IPS DF 4.7 (cell line): Measurements from ENCODE around the gene OR8I2.
"Not testable (repeated sequence)": the region's sequence is repeated elsewhere in the genome, so short reads cannot be mapped to it uniquely, and the experiment has no call there.

Experiments used
- DNase-seq: peaks from one replicate; pipeline ENCODE4 v3.0.0-alpha.2; 2013; ENCODE audit warnings: low spot score; ENCODE audit errors: extremely low read depth

Gene OR8I2

GRCh38 chr11:56093008-56093407 lies at the start of gene OR8I2:
Gene OR8I2 (plus strand): TSS chr11:56093308. CDS start chr11:56093308, 0 bp downstream.
- no peak for DNase-seq

GRCh38 chr11:56045538-56045937 lies 47.6 kb upstream of the OR8I2 start:
- no peak for DNase-seq

GRCh38 chr11:56048480-56048879 lies 44.6 kb upstream of the OR8I2 start:
- no peak for DNase-seq

- no peak for DNase-seq
Measured at GRCh38 chr11:56049487-56049886, 43.6 kb upstream of the OR8I2 start.

GRCh38 chr11:56056366-56056765 lies 36.7 kb upstream of the OR8I2 start:
- DNase-seq: not testable (repeated sequence)

- DNase-seq: peak; percentile 11
Measured at GRCh38 chr11:56057661-56058237, 35.4 kb upstream of the OR8I2 start.

- DNase-seq: not testable (repeated sequence)
Measured at GRCh38 chr11:56058260-56058780, 34.8 kb upstream of the OR8I2 start.

- no peak for DNase-seq
Measured at GRCh38 chr11:56066980-56067379, 26.1 kb upstream of the OR8I2 start.

GRCh38 chr11:56089697-56090096 lies 3.4 kb upstream of the OR8I2 start:
- no peak for DNase-seq

GRCh38 chr11:56103210-56103737 lies 10.2 kb downstream of the OR8I2 start, which contains the start of gene OR8H2:
Gene OR8H2 (plus strand): TSS chr11:56103687. CDS start chr11:56105043, 1,356 bp downstream.
- DNase-seq: no peak

- DNase-seq: no peak
Measured at GRCh38 chr11:56122073-56122472, 29.0 kb downstream of the OR8I2 start, which contains the start of gene OR8H3. Gene OR8H3 (plus strand): TSS chr11:56122373. CDS start chr11:56122373, 0 bp downstream.

GRCh38 chr11:56140151-56140661 lies 47.1 kb downstream of the OR8I2 start, which contains the start of gene OR8J3:
Gene OR8J3 (minus strand): TSS chr11:56140201. CDS start chr11:56137718, 2,483 bp downstream.
- no peak for DNase-seq

- DNase-seq: not testable (repeated sequence)
Measured at GRCh38 chr11:56143681-56144080, 50.6 kb downstream of the OR8I2 start.
